GM21619 (cell line): Measurements from ENCODE around the gene GPR18.

ENCODE experiments used
- ATAC-seq: cut with Tn5 transposase; IDR thresholded peaks from one replicate; pipeline ENCODE4 v1.9.1; 2021; ENCODE audit not compliant: unreplicated experiment

The GPR18 gene

DNA sequence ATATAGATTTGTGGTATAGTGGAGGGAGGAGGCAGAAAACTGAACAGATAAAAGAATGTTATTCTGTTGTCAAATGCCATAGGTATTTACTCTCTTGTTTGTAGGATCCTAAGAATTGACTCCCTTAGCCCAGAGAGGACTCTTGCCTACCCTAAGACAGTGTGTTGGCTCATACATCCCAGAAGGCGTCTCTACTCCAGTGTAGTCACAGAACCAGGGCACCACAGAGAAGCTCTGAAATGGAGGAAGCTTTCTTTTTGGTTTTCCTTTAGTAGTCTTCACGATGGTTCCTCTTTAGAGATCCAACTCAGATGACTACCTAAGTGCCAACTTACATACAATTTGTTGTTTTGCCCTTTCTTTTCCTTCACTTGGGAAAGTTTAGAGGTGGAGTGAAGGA is 35.0 kb upstream of the GPR18 start:
- no peak for ATAC-seq

DNA sequence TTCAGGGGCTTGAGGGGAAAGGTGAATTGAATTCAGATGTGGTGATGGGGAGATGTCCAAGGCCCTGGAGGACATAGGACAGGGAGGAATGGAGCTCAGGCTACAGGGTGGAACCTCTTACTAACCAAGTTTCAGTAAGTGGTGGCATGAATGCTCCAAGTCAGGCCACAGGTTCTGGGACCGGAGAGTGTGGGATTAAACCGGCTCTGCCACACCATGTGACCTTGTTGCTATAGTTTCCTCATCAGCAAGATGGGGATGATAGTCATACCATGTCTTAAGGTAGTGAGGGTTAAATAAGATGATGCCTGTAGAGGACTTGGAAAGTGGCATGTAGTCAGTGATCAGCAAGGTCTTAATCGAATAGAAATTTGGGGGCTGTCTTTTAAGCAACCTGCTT is 32.7 kb upstream of the GPR18 start:
- no peak for ATAC-seq

DNA sequence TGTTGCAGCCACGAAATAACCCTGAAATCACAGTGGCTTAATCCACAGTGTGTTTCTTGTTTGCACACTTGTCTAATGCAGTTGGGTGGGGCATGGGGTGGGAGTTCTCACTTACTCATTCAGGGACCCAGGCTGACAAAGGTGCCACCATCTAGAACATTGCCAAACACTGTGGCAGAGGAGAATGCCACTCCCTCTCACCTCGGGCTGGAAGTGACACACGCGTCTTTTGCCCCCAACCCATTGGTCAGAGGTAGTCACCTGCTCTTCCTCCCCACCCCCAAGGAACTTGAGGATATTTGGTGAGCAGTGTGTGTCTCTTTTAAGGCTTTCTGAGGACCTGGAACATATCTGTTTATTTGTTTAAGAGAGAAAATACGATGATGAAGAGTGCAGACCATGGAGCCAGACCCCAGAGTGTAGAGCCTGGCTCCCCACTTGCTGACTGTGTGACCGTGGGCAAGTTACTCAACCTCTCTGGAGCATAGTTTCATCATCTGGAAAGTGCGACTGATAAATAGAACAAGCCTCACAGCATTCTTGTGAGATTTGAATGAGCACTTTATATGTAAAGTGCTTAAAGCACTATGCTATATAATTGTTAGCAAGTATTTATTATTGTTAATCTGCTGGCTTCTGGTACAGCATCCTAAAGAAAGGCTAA is 31.6 kb upstream of the GPR18 start:
- no peak for ATAC-seq

DNA sequence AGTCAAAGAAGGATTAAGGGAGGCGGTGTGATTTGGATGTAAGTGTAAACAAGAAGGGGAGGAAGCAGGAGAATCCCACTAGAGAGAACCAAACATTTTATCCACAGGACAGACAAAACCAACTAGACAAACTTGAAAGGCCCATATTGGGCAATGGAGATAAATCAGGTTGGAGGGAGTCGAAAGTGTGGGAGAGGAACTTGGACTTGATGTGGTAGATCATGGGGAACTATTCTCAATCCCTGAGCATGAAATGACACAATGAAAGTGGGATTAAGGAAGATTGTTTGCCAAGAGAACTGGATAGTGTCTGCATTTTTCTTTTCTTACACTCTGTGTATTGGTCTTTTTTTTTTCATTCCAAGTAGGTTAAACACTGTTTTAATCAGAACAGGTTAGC is 31.1 kb upstream of the GPR18 start:
- no peak for ATAC-seq

DNA sequence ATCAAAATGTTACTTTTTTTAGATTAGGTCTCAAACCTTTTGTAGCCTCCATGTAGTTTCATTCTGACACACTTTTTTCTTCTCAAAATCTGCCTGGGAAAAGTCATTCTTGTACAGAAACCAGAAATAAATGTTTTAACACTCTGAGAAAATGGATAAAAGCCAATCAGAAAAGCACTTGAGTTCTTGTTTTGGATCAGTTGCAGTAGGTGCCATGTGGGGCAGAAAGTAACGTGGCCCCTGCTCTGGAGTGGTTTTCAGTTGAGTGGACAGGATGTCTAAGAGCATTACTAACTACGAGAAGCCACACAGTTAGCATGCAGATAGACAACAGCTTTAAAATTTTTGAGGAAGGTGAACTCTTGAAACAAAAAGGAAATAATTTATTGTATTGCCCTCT is 29.9 kb upstream of the GPR18 start:
- ATAC-seq, result peak; percentile 84

DNA sequence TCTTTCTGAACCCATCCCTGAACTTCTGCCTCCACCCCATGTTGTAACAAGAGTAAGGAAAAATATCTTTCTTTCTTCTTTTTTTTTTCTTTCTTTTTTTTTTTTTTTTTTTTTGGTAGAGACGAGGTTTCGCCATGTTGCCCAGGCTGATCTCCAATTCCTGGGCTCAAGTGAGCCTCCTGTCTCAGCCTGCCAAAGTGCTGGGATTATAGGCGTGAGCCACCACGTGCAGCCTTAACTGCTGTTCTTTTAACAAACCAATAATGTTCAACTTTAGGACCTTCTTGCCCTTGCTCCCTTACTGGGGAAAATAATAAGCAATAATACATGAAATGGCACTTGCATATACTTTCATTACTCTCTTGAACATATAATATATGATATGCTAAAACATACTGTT is 29.4 kb upstream of the GPR18 start:
- ATAC-seq, result no peak

DNA sequence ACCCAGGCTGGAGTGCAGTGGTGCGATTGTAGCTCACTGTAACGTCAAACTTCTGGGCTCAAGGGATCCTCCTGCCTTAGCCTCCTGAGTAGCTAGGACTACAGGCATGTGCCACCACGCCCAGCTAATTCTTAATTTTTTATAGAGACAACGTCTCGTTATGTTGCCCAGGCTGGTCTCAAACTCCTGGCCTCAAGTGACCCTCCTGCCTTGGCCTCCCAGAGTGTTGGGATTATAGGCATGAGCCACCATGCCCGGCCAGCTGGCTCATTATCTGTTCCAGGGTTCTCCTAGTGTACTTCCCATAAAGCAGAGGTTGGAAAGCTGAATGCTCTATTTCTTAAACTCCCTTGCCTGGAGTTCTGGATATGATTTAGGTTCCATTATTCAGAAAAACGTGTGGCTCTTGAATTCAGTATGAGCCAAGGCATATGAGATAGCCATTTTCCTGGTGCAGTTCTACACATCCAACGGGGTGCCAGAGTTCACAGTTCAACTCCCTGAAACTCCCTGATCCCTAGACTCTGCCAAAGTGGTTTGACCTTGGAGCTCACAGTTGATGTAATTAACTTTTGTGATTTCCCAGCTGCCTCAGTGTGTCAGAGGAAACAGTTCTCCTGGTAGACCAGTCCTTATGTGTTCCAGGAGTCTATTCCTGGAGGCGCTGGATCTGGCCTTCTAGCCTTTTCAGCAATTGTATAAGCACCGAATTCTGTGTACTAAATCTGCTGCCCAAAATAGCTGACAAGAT is 27.4 kb upstream of the GPR18 start:
- ATAC-seq, result no peak

DNA sequence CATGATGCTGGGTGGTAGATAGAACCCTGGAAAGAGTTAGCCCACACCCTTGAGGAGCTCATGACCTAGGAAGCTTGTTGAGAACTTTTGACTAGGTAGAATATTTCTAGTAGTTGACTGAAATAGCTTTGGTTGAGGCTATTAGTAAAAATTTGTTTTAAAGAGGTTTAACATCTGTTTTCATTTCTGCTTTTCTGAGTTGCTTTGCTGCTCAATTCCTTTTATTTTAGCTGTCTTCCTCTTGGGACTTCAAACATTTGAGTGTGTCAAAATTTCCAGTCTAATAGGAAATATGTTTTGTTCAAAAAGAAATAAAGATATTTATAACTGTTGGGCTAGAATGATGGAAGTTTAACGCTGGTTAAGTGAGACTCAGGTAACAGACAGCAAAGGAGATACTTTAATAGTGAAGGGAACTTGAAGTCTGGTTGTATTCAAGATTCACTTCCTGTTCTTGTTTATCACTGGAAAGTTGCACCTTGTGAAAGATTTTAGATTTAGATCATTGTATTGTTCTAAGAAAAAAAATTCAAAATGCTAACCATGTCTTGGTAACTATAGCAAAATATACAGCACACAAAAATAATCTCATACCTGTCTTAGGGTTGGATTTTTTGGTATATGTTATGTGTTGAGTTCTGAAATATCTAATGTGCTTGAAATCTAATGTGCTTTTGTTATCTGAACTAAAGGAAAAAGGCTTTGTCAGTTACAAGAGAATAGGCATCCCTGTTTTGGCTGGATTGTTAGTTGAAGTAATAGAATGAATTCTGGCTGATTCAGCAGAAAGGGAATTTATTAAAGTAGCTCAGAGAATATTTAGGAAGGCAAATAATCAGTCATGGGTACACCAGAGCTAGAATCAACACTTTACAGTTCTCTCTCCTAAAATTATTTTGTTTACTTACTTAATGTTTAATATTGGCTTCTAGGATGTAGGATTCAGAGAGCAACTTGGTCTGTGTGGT is 24.4 kb upstream of the GPR18 start:
- peak; percentile 63 for ATAC-seq

DNA sequence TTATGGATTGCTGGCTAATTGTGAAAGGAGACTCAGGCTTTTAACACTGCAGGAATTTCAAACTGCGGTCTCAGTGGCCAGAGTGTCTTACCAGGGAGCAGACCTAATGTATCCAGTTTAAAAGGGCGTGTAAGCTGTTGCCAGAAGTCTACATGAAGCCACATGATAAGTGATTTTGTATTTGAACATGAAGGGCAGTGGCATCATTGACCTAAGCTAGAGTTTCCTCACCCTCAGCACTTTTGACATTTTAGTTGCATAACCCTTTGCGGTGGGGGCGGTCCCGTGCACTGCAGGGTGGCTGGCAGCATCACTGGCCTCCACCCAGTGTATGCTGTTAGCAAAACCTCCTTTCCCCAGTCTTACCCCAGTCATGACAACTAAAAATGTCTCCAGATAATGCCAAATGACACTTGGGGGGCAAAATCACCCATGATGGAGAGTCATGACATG is 23.7 kb upstream of the GPR18 start:
- peak; percentile 67 for ATAC-seq

DNA sequence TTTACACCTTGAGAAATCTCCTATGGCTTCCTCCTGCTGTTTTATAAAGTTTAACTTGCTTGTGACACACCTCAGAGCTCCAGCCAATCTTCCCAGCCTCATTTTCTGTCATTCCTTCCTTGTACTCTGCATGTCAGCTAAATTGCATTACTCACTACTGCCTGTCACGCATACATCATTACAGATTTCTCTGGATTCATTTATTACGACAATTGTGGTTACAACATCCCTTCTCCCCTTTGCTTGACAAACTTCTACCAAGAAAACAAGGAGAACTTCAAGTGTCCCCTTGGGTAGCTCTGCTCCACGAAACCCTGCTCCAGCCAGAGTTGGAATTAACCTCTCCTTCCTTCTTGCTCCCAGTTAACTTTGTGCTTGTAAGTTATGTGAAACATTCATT is 22.0 kb upstream of the GPR18 start:
- no peak for ATAC-seq

DNA sequence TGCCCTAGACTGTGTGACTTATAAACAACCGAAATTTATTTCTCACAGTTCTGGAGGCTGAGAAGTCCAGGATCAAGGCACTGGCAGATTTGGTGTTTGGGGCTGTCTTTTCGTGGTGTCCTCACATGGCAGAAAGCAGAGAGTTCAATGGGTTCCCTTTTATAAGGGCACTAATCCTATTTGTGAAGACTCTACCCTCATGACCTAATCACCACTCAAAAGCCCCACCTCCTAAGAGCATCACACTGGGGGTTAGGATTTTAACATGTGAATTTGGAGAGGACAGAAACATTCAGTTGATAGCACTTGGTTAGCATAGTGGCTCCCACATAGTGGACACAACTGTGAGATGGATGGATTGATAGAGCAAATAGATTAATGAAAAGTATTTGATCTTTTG is 21.5 kb upstream of the GPR18 start:
- ATAC-seq, result no peak

DNA sequence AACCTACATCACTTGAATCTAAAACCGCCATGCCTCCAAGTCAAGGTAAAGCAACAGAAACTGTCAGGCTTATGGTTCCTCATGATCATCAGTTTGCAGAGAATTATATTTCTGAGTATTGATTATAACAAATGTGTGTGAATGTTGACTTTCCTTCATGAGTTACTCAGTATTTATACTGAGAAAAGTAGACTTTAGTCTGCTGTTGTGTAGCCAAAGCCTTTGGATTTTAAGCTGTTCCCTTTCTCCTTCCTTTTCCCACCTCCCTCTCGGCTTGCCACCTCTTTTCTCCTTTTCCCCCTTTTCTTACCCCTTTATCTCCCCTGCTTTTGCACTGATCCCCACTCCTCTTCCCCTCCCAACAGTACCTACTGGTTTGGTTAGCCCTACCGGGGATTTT is 20.7 kb upstream of the GPR18 start:
- no peak for ATAC-seq

DNA sequence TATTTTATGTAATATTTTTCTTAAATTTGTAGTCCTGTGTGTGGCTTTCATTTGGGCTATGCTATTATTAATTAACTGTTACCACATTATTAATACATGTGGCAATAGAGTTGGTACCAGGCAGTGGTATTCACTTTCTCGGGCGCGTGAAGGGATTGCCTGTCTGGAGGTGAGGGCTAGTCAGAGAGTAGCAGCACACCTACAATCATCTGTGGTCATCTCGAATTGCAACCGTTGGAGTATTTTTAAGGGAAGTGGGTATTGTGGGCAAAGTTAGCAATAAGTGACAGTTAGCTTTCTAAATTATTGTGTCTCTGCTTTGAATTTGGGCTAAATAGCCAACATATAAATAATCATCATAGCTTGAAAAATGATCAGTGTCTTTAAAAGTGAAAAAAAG is 20.0 kb upstream of the GPR18 start:
- no peak for ATAC-seq

DNA sequence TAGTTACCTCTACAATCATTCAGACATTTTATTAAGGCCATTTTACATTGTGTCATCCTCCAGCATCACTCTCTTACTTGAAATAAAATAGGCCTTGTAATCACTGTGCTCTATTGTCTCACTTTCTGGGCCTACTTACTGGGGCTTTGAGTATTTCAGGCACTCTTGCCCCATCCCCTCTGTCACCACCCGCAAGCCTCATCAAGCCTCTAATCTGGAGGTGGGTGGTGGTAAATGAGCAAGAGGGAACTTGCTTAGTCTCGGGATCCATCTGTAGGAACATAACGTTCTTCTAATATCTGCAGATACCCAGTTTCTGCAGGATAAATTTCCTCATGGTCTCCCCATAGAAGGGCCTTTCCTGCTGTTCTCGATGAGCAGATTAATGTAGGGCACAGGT is 19.4 kb upstream of the GPR18 start:
- no peak for ATAC-seq

DNA sequence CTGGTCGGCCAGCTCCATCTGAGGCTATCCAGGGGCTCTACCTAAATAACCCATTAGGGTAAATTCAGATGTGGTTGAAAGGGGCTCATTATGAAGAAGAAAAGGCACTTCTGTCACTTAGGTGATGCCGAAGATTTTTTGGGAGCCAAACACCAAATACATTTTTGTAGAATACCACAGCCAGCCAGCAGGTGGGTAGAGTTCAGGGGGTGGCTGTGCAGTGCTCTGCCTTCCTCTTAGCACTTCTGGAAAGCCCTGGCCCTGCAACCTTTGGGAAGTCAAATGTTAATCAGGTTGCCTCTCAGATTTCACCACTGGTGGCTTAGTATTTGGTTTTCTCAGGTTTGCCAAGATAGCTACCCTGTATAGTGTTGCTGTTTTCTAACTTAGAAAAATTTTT is 18.5 kb upstream of the GPR18 start:
- ATAC-seq, result no peak

DNA sequence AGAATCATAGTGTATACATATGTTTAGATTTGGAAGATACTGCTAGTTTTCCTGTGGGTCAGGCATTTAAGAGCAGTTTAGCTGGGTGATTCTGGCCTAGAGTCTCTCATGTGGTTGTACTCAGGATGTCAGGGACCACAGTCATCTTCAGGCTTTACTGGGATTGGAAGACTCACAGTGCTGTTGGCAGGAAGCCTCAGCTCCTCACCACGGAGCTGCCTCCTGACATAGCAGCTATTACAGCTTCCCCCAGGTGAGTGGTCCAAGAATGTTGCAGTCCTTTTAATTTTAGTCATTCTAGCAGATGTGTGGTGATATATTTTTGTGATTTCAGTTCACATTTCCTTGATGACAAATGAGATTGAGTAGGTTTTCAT is 16.9 kb upstream of the GPR18 start:
- ATAC-seq, result no peak

DNA sequence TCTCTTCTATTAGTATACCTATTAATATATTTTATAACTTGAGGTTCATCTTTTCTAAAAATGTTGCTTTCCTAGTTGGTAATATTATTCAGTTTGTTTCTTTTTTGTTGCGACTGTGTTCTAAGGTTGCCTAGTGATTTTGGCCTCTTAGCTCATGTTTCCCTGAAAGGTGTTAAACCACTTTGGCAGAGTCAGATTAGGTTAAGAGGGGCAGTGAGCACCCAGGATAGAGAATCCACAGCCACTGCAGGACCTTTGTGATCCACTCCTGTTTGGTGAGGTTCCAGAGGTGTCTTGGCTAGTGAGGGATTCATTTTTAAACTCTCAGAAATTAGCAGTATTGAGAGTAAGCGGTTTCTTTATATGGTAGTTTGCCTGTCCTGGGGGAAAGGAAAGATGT is 14.9 kb upstream of the GPR18 start:
- ATAC-seq, result no peak

DNA sequence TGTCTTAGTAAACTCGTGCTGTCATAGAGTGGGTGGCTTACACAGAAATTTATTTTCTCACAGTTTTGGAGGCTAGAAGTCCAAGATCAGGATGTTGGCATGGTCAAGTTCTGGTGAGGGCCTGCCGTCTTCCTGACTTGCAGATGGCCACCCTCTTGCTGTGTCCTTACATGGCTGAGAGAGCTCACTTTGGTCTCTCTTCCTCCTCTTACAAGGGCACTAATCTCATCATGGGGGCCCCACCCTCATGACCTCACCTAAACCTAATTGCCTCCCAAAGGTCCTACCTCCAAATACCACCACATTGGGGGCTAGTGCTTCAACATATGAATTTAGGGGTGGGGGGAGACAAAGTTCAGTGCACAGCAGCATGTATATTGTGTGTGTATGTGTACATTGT is 14.3 kb upstream of the GPR18 start:
- no peak for ATAC-seq

DNA sequence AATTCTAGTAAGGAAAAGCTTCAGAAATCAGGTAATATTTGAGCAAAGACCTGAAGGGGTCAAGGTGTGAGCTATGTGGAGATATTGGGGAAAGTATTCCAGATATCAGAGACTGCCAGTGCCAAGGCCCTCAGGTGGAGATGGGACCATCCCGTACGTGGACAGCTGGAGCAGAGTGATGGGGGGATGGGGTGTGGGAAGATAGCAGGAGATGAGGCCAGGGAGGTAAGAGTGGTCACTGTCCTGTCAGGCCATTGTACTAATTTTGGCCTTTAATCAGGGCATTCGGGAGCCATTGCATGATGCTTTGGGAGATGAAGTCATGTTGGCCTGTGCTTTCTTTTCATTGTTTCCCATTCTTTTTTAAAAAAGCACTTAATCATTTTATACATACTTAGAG is 13.1 kb upstream of the GPR18 start:
- ATAC-seq, result no peak

DNA sequence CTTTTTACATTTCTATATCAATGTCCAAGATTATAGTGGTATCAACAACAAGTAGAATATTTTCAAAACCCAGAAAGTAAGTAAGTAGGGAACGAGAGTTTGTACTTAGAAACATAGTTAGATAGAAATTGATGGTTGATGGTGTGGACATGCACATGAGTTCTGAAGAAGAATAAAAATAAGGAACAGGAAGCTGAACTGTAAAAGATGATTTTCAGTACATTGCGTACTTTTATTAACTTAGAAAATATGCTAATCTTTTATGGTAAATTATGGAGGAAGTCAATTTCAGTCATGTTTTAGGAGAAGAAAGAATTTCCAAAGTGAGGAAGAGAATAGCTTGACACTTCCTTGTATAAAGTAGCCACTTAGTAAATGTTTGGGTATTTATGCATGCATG is 12.3 kb upstream of the GPR18 start:
- no peak for ATAC-seq

DNA sequence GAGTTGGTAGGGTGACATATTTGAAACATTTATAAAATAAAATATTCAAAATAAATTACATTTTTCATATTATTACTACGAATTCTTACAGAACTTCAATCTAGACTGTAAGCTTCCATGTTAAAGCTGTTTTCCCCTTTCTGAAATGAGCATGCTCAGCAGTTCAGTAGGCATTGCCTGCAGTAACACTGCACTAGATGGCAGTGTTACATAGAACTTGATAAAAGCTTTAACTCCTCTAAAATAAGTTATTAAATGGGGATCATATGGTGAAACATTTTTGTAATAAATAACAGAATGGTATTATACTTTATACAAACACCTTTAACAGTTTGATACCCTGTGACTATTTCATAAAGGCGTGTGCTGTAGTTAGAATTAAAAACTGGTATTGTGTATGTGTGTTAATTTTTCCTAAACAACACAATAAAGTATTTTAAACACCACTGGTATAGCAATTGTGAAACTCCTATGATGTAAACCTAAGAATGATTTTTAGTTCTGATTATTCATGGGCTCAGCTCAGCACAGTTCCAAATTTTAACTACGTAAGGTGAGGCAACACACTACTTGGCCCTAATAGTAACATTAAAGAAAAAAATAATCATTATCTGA is 11.6 kb upstream of the GPR18 start:
- ATAC-seq, result peak; percentile 71
